Astrocyte of the cerebellum (primary cell): Measurements from ENCODE around the gene PPHLN1.
"Not testable (repeated sequence)": the region's sequence is repeated elsewhere in the genome, so short reads cannot be mapped to it uniquely, and the experiment has no call there.

Experiments
- DNase-seq: peaks from one replicate; pipeline ENCODE4 v3.0.0-alpha.2; 2011; ENCODE audit warnings: low read depth
- H3K4me3 ChIP-seq: 2 replicates; pipeline ENCODE4 v1.5.1; 2011; ENCODE audit warnings: mild to moderate bottlenecking, low read depth, low read length, moderate library complexity
- in situ Hi-C: cut with HindIII; loops from 2 replicates; pipeline ENCODE4 v1.10.0; 2017; ENCODE audit warnings: low sequenced_read_pairs
- TF ChIP-seq, protein P1 (sequence below): IDR thresholded peaks from 2 replicates; pipeline ENCODE4 v1.5.1; 2012; ENCODE audit warnings: low read length, low read depth, moderate library complexity, mild to moderate bottlenecking; ENCODE audit errors: missing control alignments

The PPHLN1 gene

DNA sequence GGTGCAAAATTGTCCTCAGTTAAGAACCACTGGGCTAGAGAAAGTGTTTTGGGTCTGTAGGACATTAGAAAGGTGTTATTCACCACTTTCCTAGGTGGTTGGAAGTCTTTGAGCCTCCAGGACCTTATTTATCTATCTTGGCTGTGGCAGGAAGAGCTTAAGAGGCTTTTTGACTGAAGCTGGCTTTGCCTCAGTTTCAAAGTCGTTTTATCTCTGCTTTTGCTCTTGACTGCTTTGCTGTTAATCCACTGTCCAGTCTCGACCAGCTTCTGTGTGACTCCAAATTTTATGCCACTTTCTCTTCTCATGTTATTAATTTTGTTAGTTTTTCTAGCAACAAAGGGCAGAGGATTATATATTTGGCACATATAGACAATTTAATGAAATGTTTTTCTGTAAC, 60.3 kb downstream of the PPHLN1 start:
- DNase-seq: no peak
- in situ Hi-C loops: no loop called here
- TF ChIP-seq, protein P1, sequence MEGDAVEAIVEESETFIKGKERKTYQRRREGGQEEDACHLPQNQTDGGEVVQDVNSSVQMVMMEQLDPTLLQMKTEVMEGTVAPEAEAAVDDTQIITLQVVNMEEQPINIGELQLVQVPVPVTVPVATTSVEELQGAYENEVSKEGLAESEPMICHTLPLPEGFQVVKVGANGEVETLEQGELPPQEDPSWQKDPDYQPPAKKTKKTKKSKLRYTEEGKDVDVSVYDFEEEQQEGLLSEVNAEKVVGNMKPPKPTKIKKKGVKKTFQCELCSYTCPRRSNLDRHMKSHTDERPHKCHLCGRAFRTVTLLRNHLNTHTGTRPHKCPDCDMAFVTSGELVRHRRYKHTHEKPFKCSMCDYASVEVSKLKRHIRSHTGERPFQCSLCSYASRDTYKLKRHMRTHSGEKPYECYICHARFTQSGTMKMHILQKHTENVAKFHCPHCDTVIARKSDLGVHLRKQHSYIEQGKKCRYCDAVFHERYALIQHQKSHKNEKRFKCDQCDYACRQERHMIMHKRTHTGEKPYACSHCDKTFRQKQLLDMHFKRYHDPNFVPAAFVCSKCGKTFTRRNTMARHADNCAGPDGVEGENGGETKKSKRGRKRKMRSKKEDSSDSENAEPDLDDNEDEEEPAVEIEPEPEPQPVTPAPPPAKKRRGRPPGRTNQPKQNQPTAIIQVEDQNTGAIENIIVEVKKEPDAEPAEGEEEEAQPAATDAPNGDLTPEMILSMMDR: no peak
- no peak overlapping the region for H3K4me3 ChIP-seq

DNA sequence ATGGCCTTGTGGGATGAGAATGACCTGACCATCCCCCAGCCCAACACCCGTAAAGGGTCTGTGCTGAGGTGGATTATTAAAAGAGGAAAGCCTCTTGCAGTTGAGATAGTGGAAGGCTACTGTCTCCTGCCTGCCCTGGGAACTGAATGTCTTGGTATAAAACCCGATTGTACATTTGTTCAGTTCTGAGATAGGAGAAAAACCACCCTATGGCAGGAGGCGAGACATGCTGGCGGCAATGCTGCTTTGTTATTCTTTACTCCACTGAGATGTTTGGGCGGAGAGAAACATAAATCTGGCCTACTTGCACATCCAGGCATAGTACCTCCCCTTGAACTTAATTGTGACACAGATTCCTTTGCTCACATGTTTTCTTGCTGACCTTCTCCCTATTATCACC, 62.1 kb downstream of the PPHLN1 start:
- DNase-seq, in situ Hi-C loops, H3K4me3 ChIP-seq: not testable (repeated sequence)

DNA sequence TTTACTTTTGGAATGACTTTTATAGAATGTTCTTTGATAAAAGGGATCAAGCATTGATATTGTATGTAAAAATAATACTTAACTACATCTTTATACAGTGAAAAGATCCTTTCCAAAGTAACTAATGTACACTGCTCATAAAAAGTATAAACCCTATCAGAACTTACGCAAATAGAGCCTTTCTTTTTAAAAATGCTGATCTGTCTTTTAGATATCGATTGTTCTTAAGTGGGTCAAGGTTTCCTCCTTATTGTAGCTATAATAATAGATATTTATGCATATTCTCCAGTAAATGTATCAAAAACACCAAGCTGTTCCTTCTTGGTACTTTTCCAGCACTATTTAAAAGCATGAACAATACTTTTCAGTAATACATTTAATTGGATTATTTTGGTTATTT, 68.5 kb downstream of the PPHLN1 start:
- in situ Hi-C loops: no loop called here
- DNase-seq: no peak
- TF ChIP-seq, protein P1: no peak
- no peak overlapping the region for H3K4me3 ChIP-seq

DNA sequence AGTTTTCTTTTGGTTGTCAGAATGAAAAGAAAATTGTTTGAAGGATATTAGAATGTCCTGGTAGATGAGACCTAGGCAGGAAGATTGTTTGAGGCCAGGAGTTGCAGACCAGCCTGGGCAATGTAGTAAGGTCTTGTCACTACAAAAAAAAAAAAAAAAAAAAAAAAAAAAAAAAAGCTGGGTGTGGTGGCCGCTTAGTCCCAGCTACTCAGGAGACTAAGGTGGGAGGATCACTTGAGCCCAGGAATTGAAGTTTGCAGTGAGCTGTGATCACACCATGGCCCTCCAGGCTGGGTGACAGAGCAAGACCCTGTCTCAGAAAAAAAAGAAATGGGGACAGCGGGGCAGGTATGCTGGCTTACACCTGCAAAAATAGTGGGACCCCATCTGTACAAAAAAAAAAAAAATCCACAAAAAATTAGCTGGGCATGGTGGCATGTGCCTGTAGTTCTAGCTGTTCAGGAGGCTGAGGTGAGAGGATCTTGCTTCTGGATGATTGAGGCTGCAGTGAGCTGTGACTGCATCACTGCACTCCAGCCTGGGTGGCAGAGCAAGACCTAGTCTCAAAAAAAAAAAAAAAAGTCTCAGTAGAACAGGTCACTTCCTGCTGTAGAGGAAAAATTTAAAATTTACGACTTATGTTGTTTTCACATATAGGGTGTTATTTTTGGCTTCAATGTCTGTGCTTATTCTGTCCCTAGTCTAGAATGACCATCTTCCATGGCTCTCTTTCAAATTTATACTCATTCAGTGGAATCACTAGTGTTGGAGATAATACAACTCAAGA, 70.7 kb downstream of the PPHLN1 start:
- no peak for DNase-seq
- TF ChIP-seq, protein P1: no peak
- in situ Hi-C loops: no loop called here
- no peak overlapping the region for H3K4me3 ChIP-seq

DNA sequence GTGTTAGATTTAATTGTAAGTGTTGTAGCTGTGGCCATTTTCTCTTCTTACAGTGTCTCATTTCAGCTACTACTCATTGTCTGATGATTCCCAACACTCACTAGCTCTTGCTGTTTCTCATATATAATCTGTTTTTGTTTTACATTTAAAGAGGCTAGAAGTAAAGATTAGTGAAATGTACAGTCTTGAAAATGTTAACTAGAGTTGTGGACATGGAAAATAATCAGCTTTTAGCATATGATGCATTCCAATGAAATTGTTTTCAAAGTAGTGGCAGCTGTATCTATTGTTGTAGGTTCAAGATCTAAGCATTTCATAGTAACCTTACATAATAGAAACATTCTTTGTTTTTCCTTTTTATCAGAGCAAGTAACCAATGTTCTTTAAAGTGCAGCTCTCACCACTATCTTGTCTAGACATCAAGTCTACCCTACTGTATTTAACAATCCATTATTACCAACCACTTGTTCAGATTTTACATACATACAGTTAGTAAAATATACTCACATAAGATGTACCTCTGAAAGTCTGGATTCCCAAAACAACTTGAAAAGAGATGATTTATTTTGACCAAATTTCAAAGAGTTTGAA, 76.9 kb downstream of the PPHLN1 start:
- no peak overlapping the region for H3K4me3 ChIP-seq
- in situ Hi-C loops: no loop called here
- TF ChIP-seq, protein P1: no peak
- DNase-seq: no peak

DNA sequence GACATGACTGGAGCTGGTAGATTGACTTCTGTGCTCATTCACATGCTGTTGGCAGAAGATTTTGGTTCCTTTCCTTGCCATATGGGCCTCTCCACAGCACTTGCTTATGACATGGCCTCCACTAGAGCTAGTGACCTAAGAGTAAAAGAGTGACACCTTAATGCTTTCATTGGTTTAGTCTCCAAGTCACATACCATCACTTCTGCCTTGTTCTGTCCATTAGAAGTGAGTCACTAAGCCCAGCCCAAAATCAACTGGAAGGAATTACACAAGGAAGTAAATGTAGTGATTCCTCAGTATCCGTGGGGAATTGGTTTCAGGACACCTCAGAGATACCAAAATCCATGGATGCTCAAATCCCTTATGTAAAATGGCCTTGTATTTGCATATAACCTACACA, 81.3 kb downstream of the PPHLN1 start:
- DNase-seq: no peak
- H3K4me3 ChIP-seq: no peak overlapping the region
- TF ChIP-seq, protein P1: no peak
- in situ Hi-C loops: no loop called here

DNA sequence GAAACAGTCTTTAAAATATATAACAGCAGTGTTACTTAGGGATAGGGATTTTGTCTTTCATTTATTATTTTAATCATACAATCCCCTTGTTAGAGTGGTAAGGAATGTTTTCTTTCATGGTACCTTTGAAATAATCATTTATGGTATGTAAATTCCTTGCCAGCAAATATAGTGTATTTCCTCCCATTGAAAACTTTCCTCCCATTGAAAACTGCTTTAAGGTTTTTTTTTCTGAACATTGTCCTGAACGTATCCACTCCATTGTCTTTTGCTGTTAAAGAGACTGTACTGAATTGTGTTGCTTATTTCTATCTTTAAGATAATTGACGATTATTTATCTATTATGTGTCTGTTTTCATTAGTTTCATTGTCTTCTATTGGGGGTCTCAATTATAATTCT, 83.5 kb downstream of the PPHLN1 start:
- TF ChIP-seq, protein P1: no peak
- DNase-seq: no peak
- H3K4me3 ChIP-seq: no peak overlapping the region
- in situ Hi-C loops: no loop called here
